ENCODE results near the gene ARFGEF3.

Gene ARFGEF3

DNA sequence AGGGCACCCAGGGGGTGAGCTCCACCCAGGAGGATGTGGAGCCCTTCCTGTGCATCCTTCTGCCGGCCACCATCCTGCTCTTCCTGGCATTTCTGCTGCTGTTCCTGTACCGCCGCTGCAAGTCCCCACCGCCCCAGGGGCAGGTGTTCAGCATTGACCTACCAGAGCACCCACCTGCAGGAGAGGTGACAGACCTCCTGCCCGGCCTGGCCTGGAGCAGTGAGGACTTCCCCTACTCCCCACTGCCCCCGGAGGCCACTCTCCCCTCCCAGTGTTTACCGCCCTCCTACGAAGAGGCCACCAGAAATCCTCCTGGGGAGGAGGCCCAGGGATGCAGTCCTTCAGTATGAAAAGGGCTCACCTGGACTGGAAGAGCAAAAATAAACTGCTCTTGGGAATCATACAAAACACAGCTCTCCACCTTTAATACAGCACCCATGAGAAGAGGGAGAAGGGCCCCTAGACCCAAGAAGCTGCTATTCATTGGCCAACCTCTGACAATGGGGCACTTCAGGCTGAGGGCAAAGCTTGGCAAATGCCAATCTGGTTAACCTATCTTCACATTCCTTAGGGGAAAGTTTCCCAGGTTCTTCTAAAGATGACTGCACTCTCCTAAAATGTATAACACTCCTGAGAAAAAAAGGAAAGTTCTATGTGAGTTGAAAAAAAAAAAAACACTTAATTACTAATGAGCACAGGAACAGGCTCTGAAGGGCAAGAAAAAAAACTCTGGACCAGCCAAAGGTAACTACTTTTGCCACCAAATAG lies 220.9 kb downstream of the ARFGEF3 start:
- Histone ChIP-seq H3K4me1 (ENCODE audit: control insufficient read depth, insufficient read depth, low read length) (peaks cover 7% of the 10 kb centered on the region), H3K27me3 (ENCODE audit: control insufficient read depth, insufficient read depth, low read length) (no peaks in the 10 kb centered on the region), H3K9me3 (ENCODE audit: control insufficient read depth, insufficient read depth, low read length) (no peaks in the 10 kb centered on the region), H3K4me3 (ENCODE audit: low read depth, low read length) (no peak overlapping the region), H3K36me3 (ENCODE audit: control insufficient read depth, insufficient read depth, low read length) (no peaks in the 10 kb centered on the region), H3K9ac (ENCODE audit: low read depth, low read length) (no peak overlapping the region)

DNA sequence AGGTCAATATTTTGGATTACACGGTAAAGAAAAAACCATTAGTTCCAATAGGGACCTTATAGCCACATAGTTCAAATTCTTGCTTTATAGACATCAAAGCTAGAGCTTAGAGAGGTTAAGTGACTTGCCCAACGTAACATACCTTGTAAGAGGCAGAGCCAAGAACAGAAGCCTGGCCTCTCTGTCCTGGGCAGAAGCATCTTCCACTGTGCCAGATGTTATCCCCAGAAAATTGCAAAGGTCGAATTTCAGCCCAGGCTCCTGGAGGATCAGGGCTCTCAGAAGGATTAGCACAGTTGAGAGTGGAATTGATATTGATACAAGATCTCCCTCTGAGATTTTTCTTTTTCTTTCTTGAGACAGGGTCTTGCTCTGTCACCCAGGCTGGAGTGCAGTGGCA lies 222.0 kb downstream of the ARFGEF3 start:
- no peaks in the 10 kb centered on the region for H3K9me3 ChIP-seq (ENCODE audit: control insufficient read depth, insufficient read depth, low read length)
- no peaks in the 10 kb centered on the region for H3K27me3 ChIP-seq (ENCODE audit: control insufficient read depth, insufficient read depth, low read length)
- no peak overlapping the region for H3K9ac ChIP-seq (ENCODE audit: low read depth, low read length)
- peaks cover under 1% of the 10 kb centered on the region for H3K4me1 ChIP-seq (ENCODE audit: control insufficient read depth, insufficient read depth, low read length)
- H3K4me3 ChIP-seq (ENCODE audit: low read depth, low read length), result no peak overlapping the region
- no peaks in the 10 kb centered on the region for H3K36me3 ChIP-seq (ENCODE audit: control insufficient read depth, insufficient read depth, low read length)

DNA sequence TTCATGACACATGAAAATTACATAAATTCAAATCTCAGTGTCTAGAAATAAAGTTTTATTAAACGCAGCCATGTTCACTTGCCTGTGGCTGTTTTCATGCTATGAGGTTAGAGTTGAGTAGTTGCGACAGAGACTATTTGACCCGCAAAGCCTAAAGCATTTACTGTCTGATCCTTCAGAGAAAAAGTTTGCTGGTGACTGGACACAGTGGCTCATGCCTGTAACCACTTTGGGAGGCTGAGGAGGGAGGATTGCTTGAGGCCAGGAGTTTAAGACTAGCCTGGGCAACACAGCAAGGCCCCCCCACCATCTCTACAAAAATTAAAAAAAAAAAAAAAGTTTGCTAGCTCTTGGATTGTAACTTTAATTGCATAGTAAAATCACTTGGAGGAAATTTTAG lies 225.2 kb downstream of the ARFGEF3 start:
- no peak overlapping the region for H3K4me3 ChIP-seq (ENCODE audit: low read depth, low read length)
- no peaks in the 10 kb centered on the region for H3K4me1 ChIP-seq (ENCODE audit: control insufficient read depth, insufficient read depth, low read length)
- H3K9me3 ChIP-seq (ENCODE audit: control insufficient read depth, insufficient read depth, low read length), result no peaks in the 10 kb centered on the region

DNA sequence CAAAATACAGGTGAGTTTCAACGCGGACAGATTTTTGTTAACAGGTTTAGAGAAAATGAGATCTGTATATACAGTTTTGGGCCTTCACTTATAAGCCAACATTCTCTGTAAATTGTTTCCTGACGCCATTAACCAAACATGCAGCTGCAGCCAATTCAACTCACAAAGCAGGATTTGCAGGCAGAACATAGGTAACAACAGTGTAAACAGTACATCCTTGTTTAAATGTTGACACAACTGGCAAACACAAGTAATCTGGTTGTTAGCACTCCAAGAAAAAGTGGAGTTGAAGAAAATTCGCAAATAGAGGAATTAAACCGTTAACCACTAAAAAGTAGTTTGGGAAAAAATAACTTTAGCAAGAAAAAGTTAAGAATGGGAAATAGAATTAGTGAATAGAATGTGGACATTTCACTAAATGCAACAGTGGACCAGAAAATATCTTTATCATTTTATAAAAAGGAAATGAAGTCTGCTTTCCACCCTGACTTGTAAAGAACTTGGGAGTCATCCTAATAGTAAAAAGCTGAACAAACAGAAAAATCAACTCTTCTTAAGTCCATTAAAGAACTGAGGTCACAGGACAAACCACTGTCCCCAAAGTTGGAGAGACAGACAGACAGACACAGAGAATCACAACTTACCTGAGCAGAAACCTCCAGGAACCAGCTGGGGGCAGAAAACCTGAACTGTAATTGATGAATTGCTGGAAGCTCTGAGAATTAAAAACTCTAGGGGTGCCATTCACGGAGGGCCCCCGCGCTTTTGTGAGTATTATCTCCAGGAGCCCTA lies 226.0 kb downstream of the ARFGEF3 start:
- no peak overlapping the region for H3K9ac ChIP-seq (ENCODE audit: low read depth, low read length)
- H3K9me3 ChIP-seq (ENCODE audit: control insufficient read depth, insufficient read depth, low read length), result no peaks in the 10 kb centered on the region
- H3K36me3 ChIP-seq (ENCODE audit: control insufficient read depth, insufficient read depth, low read length), result no peaks in the 10 kb centered on the region
- no peak overlapping the region for H3K4me3 ChIP-seq (ENCODE audit: low read depth, low read length)
- no peaks in the 10 kb centered on the region for H3K4me1 ChIP-seq (ENCODE audit: control insufficient read depth, insufficient read depth, low read length)
- H3K27me3 ChIP-seq (ENCODE audit: control insufficient read depth, insufficient read depth, low read length), result no peaks in the 10 kb centered on the region

More for the DNA sequence above, 225.2 kb downstream of the ARFGEF3 start:
- Histone ChIP-seq H3K9ac (ENCODE audit: low read depth, low read length) (no peak overlapping the region), H3K36me3 (ENCODE audit: control insufficient read depth, insufficient read depth, low read length) (no peaks in the 10 kb centered on the region), H3K27me3 (ENCODE audit: control insufficient read depth, insufficient read depth, low read length) (no peaks in the 10 kb centered on the region)

DNA sequence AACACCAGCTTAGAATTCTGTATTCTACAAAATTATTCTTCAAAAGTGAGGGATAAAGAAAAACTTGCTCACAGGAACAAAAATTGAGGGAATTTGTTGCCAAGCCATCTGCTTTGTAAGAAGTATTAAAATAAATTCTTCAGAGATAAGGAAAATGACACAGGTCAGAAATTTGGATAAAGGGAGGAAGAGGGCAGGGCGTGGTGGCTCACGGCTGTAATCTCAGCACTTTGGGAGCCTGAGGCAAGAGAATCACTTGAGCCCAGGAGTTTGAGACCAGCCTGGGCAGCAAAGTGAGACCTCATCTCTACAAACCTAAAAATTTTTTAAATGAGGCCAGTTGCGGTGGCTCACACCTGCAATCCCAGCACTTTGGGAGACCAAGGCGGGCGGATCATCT lies 227.8 kb downstream of the ARFGEF3 start:
- H3K9me3 ChIP-seq (ENCODE audit: control insufficient read depth, insufficient read depth, low read length), result no peaks in the 10 kb centered on the region
- H3K36me3 ChIP-seq (ENCODE audit: control insufficient read depth, insufficient read depth, low read length), result no peaks in the 10 kb centered on the region
- no peaks in the 10 kb centered on the region for H3K4me1 ChIP-seq (ENCODE audit: control insufficient read depth, insufficient read depth, low read length)
- H3K27me3 ChIP-seq (ENCODE audit: control insufficient read depth, insufficient read depth, low read length), result no peaks in the 10 kb centered on the region
- H3K9ac ChIP-seq (ENCODE audit: low read depth, low read length), result no peak overlapping the region
- H3K4me3 ChIP-seq (ENCODE audit: low read depth, low read length), result no peak overlapping the region
